HEK293T (cell line): Measurements from ENCODE around the gene SLC25A17.

Experiments
- ARNT ChIP-seq: fragments of 450-650 bp; IDR thresholded peaks from 2 replicates; pipeline ENCODE4 v1.6.1; 2017; ENCODE audit warnings: mild to moderate bottlenecking
- BHLHE40 ChIP-seq: fragments of 450-650 bp; IDR thresholded peaks from 2 replicates; pipeline ENCODE4 v1.6.1; 2016; ENCODE audit warnings: mild to moderate bottlenecking, moderate library complexity, borderline replicate concordance
- ELF4 ChIP-seq: fragments of 450-650 bp; IDR thresholded peaks from 2 replicates; pipeline ENCODE4 v1.6.1; 2017; ENCODE audit warnings: antibody characterized with exemption
- FOXA1 ChIP-seq: fragments of 450-650 bp; IDR thresholded peaks from 2 replicates; pipeline ENCODE4 v1.6.1; 2016; ENCODE audit warnings: mild to moderate bottlenecking
- FOXK2 ChIP-seq: fragments of 450-650 bp; IDR thresholded peaks from 2 replicates; pipeline ENCODE4 v1.6.1; 2016; ENCODE audit warnings: mild to moderate bottlenecking
- FOXM1 ChIP-seq: fragments of 450-650 bp; IDR thresholded peaks from 2 replicates; pipeline ENCODE4 v1.6.1; 2017; ENCODE audit warnings: mild to moderate bottlenecking, borderline replicate concordance
- HDGF ChIP-seq: fragments of 450-650 bp; IDR thresholded peaks from 2 replicates; pipeline ENCODE4 v1.6.1; 2017; ENCODE audit warnings: antibody characterized with exemption, borderline replicate concordance
- L3MBTL2 ChIP-seq: fragments of 450-650 bp; conservative IDR thresholded peaks from 2 replicates; pipeline ENCODE4 v1.6.1; 2016; ENCODE audit warnings: mild to moderate bottlenecking
- SP1 ChIP-seq: fragments of 450-650 bp; IDR thresholded peaks from 2 replicates; pipeline ENCODE4 v1.6.1; 2017
- SUZ12 ChIP-seq: fragments of 450-650 bp; IDR thresholded peaks from 2 replicates; pipeline ENCODE4 v1.6.1; 2016; ENCODE audit warnings: mild to moderate bottlenecking
- TARDBP ChIP-seq: fragments of 450-650 bp; IDR thresholded peaks from 2 replicates; pipeline ENCODE4 v1.6.1; 2016

GRCh38 chr22:40823426-40823825 lies 4.3 kb upstream of the SLC25A17 start:
- TF ChIP-seq TARDBP (no peak), FOXM1 (no peak), FOXA1 (no peak), BHLHE40 (no peak), ARNT (no peak), L3MBTL2 (no peak), SUZ12 (no peak), ELF4 (no peak), FOXK2 (no peak), HDGF (no peak), SP1 (no peak)
